Omental fat pad (tissue), 4 donors: ENCODE results near the gene SPRYD3. TPM values are rescaled to one million over a fixed set of nuclear protein-coding genes. Genes with fewer than 3 reads are reported as not detected.

Experiments used
- ATAC-seq: fragments of 150-250 bp; one replicate; pipeline ENCODE4 v1.9.1; 2016; ENCODE audit warnings: mild to moderate bottlenecking, moderate library complexity; ENCODE audit not compliant: low FRiP score
- DNase-seq: peaks from one replicate; pipeline ENCODE4 v3.0.0-alpha.2; 2019; ENCODE audit warnings: low spot score
- CTCF ChIP-seq, 3 donors: fragments of 450-650 bp; IDR thresholded peaks; one replicate each; pipeline ENCODE4 v1.5.1; 2016 to 2017; ENCODE audit warnings: antibody characterized with exemption in 3 of 3, mild to moderate bottlenecking in 3 of 3, moderate library complexity in 2 of 3
- total RNA-seq, 4 donors: library from RNA; depleted of rRNA; stranded (reverse); fragments of >200 nt; gene quantifications; one replicate each; pipeline ENCODE4 v1.1.0, GENCODE V29; 2016

The SPRYD3 gene
- total RNA-seq, 4 donors from 2014 or later = 31.5 to 42.3 (median 36.3) TPM

- DNase-seq = no peak
- ATAC-seq = peak; percentile 70
- peak in 1 of 3 donors; percentile 24 for TF ChIP-seq CTCF (IDR thresholded peaks at IDR 0.05)
Observed at GRCh38 chr12:53047221-53048032, 31.8 kb downstream of the SPRYD3 start.

- peak; percentile 1 for ATAC-seq
- TF ChIP-seq CTCF (IDR thresholded peaks at IDR 0.05) = no peak
- DNase-seq = no peak
Observed at GRCh38 chr12:53046655-53047220, 32.5 kb downstream of the SPRYD3 start.

GRCh38 chr12:53045696-53046045 lies 33.5 kb downstream of the SPRYD3 start:
- ATAC-seq (no peak), DNase-seq (no peak)
- no peak for TF ChIP-seq CTCF (IDR thresholded peaks at IDR 0.05)

- DNase-seq (no peak), ATAC-seq (no peak)
- no peak for TF ChIP-seq CTCF (IDR thresholded peaks at IDR 0.05)
Observed at GRCh38 chr12:53044896-53045695, 34.1 kb downstream of the SPRYD3 start.

GRCh38 chr12:53044052-53044581 lies 35.1 kb downstream of the SPRYD3 start:
- no peak for TF ChIP-seq CTCF (IDR thresholded peaks at IDR 0.05)
- no peak for DNase-seq

GRCh38 chr12:53042607-53043454 lies 36.4 kb downstream of the SPRYD3 start:
- no peak for DNase-seq
- no peak for ATAC-seq
- TF ChIP-seq CTCF (IDR thresholded peaks at IDR 0.05) = no peak

More at GRCh38 chr12:53044052-53044581, 35.1 kb downstream of the SPRYD3 start:
- no peak for ATAC-seq
